ENCODE measurements around the gene TARBP2. TPM values are rescaled to one million over a fixed set of nuclear protein-coding genes. Genes with fewer than 3 reads are reported as not detected.

TARBP2 gene, protein sequence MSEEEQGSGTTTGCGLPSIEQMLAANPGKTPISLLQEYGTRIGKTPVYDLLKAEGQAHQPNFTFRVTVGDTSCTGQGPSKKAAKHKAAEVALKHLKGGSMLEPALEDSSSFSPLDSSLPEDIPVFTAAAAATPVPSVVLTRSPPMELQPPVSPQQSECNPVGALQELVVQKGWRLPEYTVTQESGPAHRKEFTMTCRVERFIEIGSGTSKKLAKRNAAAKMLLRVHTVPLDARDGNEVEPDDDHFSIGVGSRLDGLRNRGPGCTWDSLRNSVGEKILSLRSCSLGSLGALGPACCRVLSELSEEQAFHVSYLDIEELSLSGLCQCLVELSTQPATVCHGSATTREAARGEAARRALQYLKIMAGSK
- 49.3 and 60.5 TPM in 2 replicates for total RNA-seq

DNA sequence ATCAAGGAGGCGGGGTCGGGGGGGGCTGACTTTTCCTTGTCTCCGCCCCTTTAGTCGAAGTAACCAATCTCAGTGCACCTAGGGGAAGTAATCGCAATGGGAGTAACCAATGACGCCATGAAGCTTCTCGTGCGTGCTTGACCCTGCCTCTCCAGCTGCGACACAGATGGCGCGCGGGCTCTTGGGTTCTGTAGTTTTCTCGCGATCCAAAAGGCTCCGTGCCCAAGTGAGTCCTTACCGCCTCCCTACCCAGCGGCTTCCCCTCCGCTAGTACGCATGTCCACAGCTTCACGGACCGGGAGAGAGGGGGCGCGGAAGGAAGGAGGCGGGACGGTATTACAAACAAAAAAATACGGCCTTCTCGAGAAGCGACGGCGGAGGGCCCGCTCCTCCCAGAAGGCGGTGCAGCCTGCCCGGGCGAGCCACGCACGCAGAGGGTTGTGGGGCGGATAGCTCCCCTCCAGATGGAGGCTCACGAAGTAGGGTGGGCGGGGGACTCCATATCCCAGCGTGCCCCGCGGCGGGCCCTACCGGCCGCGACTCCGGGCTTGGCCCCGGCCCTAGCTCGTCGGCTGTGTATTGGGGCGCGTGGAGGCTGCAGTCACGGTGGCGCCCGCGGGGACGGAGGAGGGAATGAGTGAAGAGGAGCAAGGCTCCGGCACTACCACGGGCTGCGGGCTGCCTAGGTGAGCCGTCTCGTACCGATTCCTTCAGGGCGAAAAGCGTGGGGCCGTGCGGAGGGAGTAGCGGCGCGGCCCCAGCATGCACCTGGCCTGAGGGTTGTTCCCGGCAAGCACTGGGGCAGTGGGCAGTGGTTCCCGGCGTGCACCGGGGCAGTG, at the start of gene TARBP2:
Gene TARBP2, plus strand, starts transcription at position 508 of the 839 bp plus-strand sequence. Its CDS starts 126 bp downstream, at position 634.

DNA sequence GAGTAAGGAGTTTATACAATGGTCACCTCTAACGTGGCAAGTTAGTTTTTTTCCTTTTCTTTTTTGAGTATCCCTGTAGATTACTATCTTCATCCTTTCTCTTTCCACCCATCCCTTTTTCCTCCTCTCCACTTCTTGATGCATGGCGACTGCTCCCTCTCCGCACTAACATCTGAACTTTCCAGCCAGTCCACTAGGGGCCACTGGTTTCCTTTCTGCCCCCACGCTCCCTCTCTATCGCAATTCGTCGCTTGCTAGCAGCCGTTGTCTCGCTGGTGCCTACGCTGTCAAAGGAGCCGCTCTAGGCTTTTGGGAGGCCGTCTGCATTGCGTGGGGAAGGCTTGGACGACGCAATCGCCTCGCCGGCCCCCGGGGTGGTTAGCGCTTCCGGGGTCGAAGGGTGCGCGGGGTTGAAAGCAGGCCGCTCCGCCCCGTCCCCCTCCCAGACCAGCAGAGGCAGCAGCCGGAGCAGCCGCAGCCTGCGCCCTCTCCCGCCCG, 49.4 kb upstream of the TARBP2 start, which contains the start of gene PCBP2:
Gene PCBP2, plus strand, starts transcription at position 442 of the 498 bp plus-strand sequence. CDS start 2,699 bp downstream, outside the sequence.

DNA sequence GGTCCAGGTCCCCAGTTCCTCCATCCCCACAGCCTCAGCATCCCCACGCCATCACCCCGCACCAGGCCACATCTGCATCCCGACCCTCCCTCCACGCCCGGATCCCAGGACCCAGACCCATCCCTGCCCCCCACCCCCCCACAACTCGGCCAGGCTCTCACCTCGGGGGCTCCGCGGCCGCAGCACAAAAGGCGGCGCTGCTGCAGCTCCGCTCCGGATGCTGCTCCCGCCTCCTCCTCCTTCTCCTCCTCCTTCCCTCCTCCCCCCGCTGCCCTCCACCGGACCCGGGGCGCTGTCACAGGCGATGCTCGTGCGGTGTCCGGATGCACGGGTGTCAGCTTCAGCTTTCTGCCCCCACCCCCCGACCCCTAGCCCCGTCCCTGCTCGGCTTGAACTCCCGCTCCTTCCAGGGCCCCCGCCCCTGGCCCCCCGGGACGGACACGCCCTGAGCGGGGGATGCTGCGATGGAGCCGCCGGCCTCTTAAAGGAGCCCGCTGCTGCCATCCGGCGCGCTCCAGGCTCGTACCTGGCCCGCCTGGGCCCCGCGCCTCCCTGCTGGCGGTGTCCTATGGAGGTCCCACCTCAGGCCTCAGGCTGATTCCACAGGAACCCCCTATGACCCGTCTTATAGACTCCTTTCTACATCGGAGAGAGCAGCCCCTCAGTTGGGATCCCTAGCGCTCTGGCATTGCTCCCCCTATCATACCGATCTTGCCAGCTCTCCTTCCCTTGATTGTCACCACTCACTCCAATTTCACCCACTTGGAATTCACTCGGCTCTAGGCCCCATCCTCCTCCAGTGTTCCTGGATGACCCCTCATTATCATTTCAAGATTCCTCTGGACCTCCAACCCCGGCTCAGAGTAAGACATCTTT, 1.6 kb upstream of the TARBP2 start, which contains the start of gene MAP3K12:
Gene MAP3K12, minus strand, starts transcription at position 193 of the 876 bp plus-strand sequence. CDS start 12,067 bp downstream, outside the sequence.

DNA sequence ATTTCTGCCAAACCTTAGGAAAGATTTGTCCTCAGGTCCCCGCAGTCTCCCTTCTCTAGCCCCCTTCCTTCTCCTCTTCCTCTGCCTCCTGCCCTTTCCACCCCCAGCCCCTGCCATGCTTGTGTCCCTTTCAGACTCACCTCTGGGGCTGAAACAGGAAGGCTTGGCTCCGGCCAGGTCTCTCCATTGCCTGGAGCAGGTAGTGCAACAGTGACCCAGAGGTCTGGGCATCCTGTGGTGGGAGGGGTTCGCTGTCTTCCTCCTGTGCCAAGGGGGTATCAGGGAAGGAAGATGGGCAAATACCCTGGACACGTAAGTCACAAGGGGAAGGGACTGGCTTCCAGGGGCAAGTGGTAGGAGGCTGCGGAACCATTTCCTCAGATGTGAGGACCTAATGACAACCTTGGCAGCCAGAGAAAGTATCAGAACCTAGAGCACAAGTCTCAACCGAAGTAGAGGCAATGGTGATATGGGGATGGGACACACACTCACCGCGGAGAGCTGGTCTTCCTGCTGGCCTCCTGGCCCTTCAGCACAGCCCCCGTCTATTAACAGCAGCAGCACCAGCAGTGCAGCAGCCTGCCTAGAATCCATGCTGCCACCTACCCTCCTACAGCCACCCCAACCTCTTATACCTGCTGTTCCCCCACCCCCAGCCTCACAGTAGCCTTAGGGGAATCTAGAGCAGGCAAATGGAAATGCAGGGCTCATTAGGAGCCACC, 6.0 kb downstream of the TARBP2 start, which contains the start of gene NPFF:
Gene NPFF, minus strand, starts transcription at position 604 of the 722 bp plus-strand sequence. Its CDS starts 10 bp downstream, at position 594.

Other genes with a start within 250 kb of the TARBP2 start
- gene ESPL1, start 233.0 kb upstream of the TARBP2 start, total RNA-seq: 7.2 and 8.2 TPM in 2 replicates
- gene PFDN5, start 205.7 kb upstream of the TARBP2 start, total RNA-seq: 498 and 536 TPM in 2 replicates
- gene MYG1, start 201.6 kb upstream of the TARBP2 start, total RNA-seq: 106 and 127 TPM in 2 replicates
- 75.5 and 86.8 TPM in 2 replicates for gene AAAS, start 179.7 kb upstream of the TARBP2 start, total RNA-seq
- not detected in 2 replicates for gene SP7, start 164.9 kb upstream of the TARBP2 start, total RNA-seq
- 42.7 and 46.1 TPM in 2 replicates for gene SP1, start 121.1 kb upstream of the TARBP2 start, total RNA-seq
- gene AMHR2, start 77.4 kb upstream of the TARBP2 start, total RNA-seq: not detected in 2 replicates
- 109 and 110 TPM in 2 replicates for gene PRR13, start 59.5 kb upstream of the TARBP2 start, total RNA-seq
- 172 and 186 TPM in 2 replicates for gene PCBP2, start 49.2 kb upstream of the TARBP2 start, total RNA-seq
- gene MAP3K12, start 1.8 kb upstream of the TARBP2 start, total RNA-seq: 32.0 and 32.8 TPM in 2 replicates
- gene NPFF, start 6.2 kb downstream of the TARBP2 start, total RNA-seq: not detected in 2 replicates
- 9.2 and 9.7 TPM in 2 replicates for gene ATF7, start 125.1 kb downstream of the TARBP2 start, total RNA-seq
- gene ATP5MC2, start 174.8 kb downstream of the TARBP2 start, total RNA-seq: 498 and 577 TPM in 2 replicates
- gene CALCOCO1, start 226.2 kb downstream of the TARBP2 start, total RNA-seq: 68.6 and 78.7 TPM in 2 replicates

All from myometrial cell (primary cell).